Activated B cell treated with CpG ODN at 0.5 μM for 24 hours (primary cell): ENCODE results near the gene ADAMTS20. TPM values are rescaled to one million over a fixed set of nuclear protein-coding genes. Genes with fewer than 3 reads are reported as not detected.
"Not testable (repeated sequence)": the region's sequence is repeated elsewhere in the genome, so short reads cannot be mapped to it uniquely, and the experiment has no call there.

Experiments
- ATAC-seq: fragments of 200-7000 bp; cut with Tn5 transposase; one replicate; pipeline ENCODE4 v1.10.0; 2021; ENCODE audit warnings: low read depth, mild to moderate bottlenecking, moderate library complexity
- CTCF ChIA-PET: fragments of 350-600 bp; sonication (Branson Sonifier 250); formaldehyde crosslinking; loops from one replicate; lab custom pipeline; 2021; ENCODE audit warnings: antibody characterized with exemption; lab: Charles Lee
- POLR2A ChIA-PET: fragments of 350-600 bp; sonication (Branson Sonifier 250); formaldehyde crosslinking; loops from one replicate; lab custom pipeline; 2021; ENCODE audit warnings: antibody characterized with exemption; lab: Charles Lee
- DNase-seq: peaks from one replicate; pipeline ENCODE4 v3.0.0; 2022
- H3K27ac Mint-ChIP-seq: one replicate; pipeline ENCODE4 v1.8.0; 2020; ENCODE audit warnings: mixed read lengths
- H3K27me3 Mint-ChIP-seq: one replicate; pipeline ENCODE4 v1.8.0; 2021; ENCODE audit warnings: mixed read lengths
- H3K36me3 Mint-ChIP-seq: one replicate; pipeline ENCODE4 v1.8.0; 2021; ENCODE audit warnings: low read depth, mixed read lengths
- H3K4me1 Mint-ChIP-seq: one replicate; pipeline ENCODE4 v1.8.0; 2021; ENCODE audit warnings: mixed read lengths
- H3K4me3 Mint-ChIP-seq: one replicate; pipeline ENCODE4 v1.8.0; 2020; ENCODE audit warnings: mild to moderate bottlenecking, mixed read lengths
- H3K9me3 Mint-ChIP-seq: one replicate; pipeline ENCODE4 v1.8.0; 2020; ENCODE audit warnings: mixed read lengths
- CTCF ChIP-seq: fragments of 200-600 bp; IDR thresholded peaks from one replicate; pipeline ENCODE4 v1.8.0; 2022; ENCODE audit warnings: antibody characterized with exemption, mild to moderate bottlenecking
- intact Hi-C: fragments of 100-400 bp; cut with micrococcal nuclease; formaldehyde crosslinking; loops from one replicate; pipeline ENCODE4 v1.15.1; 2024
- total RNA-seq: library from RNA; stranded (reverse); gene quantifications from 2 replicates; pipeline ENCODE4 v1.2.3, GENCODE V29; 2022

The ADAMTS20 gene
- total RNA-seq, 1 donor from 2014 or later = not detected

- ChIA-PET CTCF (no interaction called here), POLR2A (no interaction called here)
- no peaks in the 10 kb centered on the region for H3K4me1 Mint-ChIP-seq
- no peaks in the 10 kb centered on the region for H3K9me3 Mint-ChIP-seq
- ATAC-seq = no peak
- no peak overlapping the region for H3K27ac Mint-ChIP-seq
- no peaks in the 10 kb centered on the region for H3K27me3 Mint-ChIP-seq
- TF ChIP-seq CTCF = no peak
- intact Hi-C loops = no loop called here
- no peak overlapping the region for H3K4me3 Mint-ChIP-seq
- no peak for DNase-seq
- no peaks in the 10 kb centered on the region for H3K36me3 Mint-ChIP-seq
Measured at GRCh38 chr12:43370263-43370662, 181.7 kb downstream of the ADAMTS20 start.

GRCh38 chr12:43362910-43363694 lies 188.9 kb downstream of the ADAMTS20 start:
- DNase-seq (no peak), ATAC-seq (no peak)
- intact Hi-C loops = no loop called here
- Mint-ChIP-seq H3K9me3 (no peaks in the 10 kb centered on the region), H3K36me3 (no peaks in the 10 kb centered on the region), H3K27me3 (no peaks in the 10 kb centered on the region), H3K4me1 (no peaks in the 10 kb centered on the region), H3K4me3 (no peak overlapping the region), H3K27ac (no peak overlapping the region)
- ChIA-PET POLR2A (no interaction called here), CTCF (no interaction called here)
- TF ChIP-seq CTCF = no peak

- Mint-ChIP-seq H3K9me3 (no peaks in the 10 kb centered on the region), H3K4me1 (no peaks in the 10 kb centered on the region), H3K27me3 (no peaks in the 10 kb centered on the region), H3K27ac (no peak overlapping the region), H3K36me3 (no peaks in the 10 kb centered on the region), H3K4me3 (no peak overlapping the region)
- intact Hi-C loops = no loop called here
- POLR2A ChIA-PET = no interaction called here
- CTCF ChIA-PET = no interaction called here
- no peak for TF ChIP-seq CTCF
- DNase-seq (no peak), ATAC-seq (no peak)
Measured at GRCh38 chr12:43361031-43361710, 190.8 kb downstream of the ADAMTS20 start.

GRCh38 chr12:43360001-43360400 lies 192.0 kb downstream of the ADAMTS20 start:
- H3K27me3 Mint-ChIP-seq, CTCF ChIA-PET: not testable (repeated sequence)

GRCh38 chr12:43357141-43357540 lies 194.9 kb downstream of the ADAMTS20 start:
- H3K9me3 Mint-ChIP-seq = no peaks in the 10 kb centered on the region
- CTCF ChIA-PET = no interaction called here
- H3K27me3 Mint-ChIP-seq = no peaks in the 10 kb centered on the region
- POLR2A ChIA-PET = no interaction called here
- intact Hi-C loops = no loop called here
- ATAC-seq = no peak
- TF ChIP-seq CTCF = no peak
- H3K4me3 Mint-ChIP-seq = no peak overlapping the region
- no peaks in the 10 kb centered on the region for H3K36me3 Mint-ChIP-seq
- H3K27ac Mint-ChIP-seq = no peak overlapping the region
- H3K4me1 Mint-ChIP-seq = no peaks in the 10 kb centered on the region
- DNase-seq = no peak

More at GRCh38 chr12:43360001-43360400, 192.0 kb downstream of the ADAMTS20 start:
- POLR2A ChIA-PET, H3K4me3 Mint-ChIP-seq, ATAC-seq, H3K4me1 Mint-ChIP-seq, H3K27ac Mint-ChIP-seq, intact Hi-C loops, DNase-seq, H3K9me3 Mint-ChIP-seq, H3K36me3 Mint-ChIP-seq: not testable (repeated sequence)
